Measurements from ENCODE around the gene TOR4A.

GRCh38 chr9:137299203-137299565 lies 21.7 kb downstream of the TOR4A start:
- TF ChIP-seq EP300 (IDR thresholded peaks at IDR 0.05) (no peak), ESRRA (IDR thresholded peaks at IDR 0.05; ENCODE audit: borderline replicate concordance, low read length) (no peak), CTCF (IDR thresholded peaks at IDR 0.05) (no peak), SMC3 (IDR thresholded peaks at IDR 0.05) (no peak), EHMT2 (IDR thresholded peaks at IDR 0.05; ENCODE audit: low read depth) (no peak), ZFP36 (IDR thresholded peaks at IDR 0.05; ENCODE audit: borderline replicate concordance, partially characterized antibody) (no peak)
